HK-2 (cell line): ENCODE results near the gene EGFL8.
"Not testable (repeated sequence)": the region's sequence is repeated elsewhere in the genome, so short reads cannot be mapped to it uniquely, and the experiment has no call there.

Experiments
- DNase-seq: peaks from one replicate; pipeline ENCODE4 v3.0.0-alpha.2; 2018; ENCODE audit not compliant: unreplicated experiment

The EGFL8 gene

DNA sequence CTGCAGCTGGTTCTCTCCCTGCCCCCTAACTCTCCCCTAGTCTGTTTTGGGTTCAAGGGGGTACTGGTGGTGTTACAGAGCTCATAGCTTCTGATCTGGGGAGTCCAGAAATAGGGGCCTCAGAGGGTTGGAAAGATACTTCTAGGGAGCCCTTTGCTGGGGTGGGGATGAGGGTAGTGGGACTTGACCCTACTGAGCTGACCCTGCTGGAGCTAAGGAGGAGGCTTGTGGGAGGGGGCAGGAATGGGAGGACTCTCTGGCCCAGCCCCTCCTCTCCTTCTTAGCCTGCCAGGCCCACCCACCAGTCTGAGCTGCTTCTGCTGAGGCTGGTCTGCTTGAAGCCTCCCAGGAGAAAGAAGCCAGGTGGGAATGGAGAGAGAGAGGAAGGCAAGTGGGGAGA, at the start of gene EGFL8:
EGFL8 (plus strand) TSS at position 301 of the 400 bp plus-strand sequence. CDS start 1,571 bp downstream, outside the sequence.
- no peak for DNase-seq

DNA sequence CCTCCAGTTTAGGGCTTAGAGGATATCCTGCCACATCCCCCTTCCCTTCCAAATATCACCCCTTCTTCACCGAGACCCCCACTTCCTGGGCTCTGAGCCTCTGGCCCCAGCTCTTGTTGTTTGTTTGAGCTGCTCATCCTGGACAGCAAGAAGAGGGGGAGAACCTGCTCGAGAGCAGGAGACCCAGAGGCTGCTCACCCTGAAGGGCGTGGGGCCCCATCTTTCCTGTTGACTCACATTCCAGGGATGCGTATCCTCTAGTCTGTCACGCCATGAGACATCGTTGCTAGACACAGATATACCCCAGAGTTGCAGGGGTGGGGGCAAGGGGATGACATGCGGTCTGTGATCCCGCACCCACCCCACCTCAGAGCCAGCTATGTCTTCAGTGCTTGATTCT, 49.6 kb upstream of the EGFL8 start:
- DNase-seq: no peak

DNA sequence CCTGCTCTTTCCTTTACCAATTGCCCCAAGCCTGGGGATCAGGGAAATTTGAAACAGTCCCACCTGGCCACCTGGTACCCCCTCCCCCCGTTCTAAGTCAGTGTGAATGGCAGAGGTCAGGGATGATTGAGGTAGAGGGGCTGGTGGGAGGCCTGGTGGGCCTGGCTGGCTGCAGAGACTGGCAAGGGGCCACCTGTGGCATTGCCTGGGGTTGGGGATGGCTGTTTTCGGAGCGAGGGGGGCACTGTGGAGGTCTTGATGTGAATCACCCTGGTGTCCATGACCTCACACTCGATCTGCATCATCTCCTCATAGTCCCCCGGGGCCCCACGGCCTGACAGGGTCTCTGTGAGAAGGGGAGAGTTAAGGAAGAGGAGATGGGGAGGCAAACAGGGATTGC, 48.8 kb upstream of the EGFL8 start:
- DNase-seq: no peak

DNA sequence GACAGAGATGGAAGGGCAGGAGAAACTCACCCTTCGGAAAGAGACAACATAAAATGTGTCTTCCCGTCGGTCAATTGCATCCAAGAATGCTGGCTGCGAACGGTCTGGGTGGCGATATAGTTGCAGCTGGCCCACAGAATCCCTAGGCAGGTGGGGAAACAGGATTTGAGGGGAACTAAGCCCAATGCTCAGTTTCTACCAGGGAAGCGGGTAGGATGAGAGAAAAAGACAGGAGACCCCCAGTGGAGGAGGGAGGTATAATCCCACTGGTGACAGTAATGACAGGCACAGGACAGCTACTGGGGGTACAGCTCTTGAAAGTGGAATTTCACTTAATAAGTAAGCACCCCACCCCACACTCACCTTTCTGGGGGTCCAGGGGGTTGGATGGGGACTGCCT, 47.7 kb upstream of the EGFL8 start:
- DNase-seq: no peak

DNA sequence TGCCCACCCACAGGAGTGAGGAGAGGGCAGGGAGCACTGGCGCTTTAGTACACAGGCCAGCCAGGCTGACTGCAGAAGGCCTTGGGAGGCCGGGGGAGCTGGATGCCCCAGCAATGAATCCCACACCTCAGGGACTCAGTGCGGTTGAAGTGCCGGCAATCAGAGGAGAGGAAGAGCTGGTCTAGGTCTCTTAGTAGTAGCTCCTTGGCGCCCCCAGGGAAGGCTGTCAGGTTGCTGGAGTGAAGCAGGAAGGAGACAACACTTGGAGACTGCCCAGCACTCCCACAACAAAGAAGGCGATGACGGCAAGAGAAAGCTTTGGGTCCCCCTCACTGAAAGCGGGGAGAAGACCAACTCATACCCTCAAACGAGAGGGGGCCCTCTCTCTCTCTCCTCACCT, 46.9 kb upstream of the EGFL8 start:
- no peak for DNase-seq

DNA sequence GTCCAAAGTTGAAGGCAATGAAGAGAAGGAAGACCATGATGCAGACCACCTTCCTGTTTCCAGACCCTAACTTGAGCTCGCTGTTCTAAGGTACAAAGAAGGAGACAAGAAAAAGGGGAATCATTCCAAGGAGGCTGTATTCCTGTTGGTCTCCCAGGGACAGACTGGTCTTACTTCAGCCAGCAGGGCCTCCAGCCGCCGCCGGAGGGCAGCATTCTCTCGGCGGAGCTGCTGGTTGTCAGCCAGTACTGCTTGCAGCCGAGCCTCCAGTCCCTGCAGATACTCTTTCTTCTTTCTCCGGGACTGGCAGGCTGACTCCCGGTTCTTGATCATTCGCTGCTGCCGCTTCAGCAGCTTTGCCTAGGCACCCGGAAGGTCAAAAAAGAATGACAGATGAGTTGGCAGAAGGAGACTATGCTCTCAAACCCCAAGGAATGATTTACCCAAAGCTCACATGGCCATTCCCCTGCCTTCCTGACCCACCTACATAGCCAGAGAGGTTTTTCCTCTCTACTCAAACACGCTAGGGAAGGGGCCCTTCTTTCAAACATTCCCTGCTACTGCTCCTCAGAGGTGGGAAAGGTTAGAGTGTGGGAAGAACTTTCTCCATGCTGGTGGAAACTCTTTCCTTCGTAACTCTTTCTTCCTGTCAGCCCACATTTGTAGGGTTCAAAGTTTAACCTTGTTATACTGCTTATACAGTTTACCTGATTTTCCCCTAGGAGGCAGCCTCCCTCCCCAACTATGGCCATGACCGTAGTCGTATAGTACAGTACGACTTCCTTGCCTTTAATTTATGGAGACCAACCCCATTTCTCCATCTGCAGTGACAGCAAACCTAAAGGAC, 45.4 kb upstream of the EGFL8 start:
- peak; percentile 80 for DNase-seq

DNA sequence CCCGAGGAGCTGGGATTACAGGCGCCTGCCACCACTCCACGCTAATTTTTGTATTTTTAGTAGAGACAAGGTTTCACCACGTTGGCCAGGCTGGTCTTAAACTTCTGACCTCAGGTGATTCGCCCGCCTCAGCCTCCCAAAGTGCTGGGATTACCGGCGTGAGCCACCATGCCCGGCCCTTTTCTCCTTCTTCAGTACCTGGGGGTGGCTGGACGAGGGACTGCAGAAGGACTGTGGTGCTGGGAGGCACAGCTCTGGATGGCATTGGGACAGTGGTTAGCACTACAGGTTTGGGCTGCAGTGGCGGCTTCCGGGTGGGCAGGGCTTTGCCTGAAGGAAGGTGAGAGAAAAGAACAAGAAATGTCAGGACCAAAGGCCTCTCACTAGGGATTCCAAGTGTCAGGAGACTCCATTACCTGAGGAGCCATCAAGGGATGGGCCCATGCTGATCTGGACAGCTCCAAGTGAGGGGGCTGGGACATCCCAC, 43.8 kb upstream of the EGFL8 start:
- no peak for DNase-seq

GRCh38 chr6:32123681-32124080, 40.7 kb upstream of the EGFL8 start:
- no peak for DNase-seq

- no peak for DNase-seq
These were observed 37.5 kb upstream of the EGFL8 start for GRCh38 chr6:32126880-32127279.

DNA sequence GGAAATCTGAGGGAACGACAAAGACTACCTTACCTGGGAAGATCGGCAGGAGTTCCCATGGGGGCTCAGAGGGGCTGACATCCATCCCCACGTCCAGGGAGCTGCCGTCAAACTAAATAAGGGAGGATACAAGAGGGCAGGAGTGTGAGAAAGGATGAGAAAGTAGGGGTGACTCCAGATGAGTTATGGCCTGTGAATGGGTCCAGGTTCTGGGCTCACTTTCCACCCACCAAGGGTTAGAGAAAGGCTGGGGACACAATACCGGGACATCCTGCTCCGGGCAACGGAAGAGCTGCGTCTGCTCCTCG, 37.0 kb upstream of the EGFL8 start:
- DNase-seq: no peak

GRCh38 chr6:32127717-32128592, 36.4 kb upstream of the EGFL8 start, which contains the start of gene ATF6B:
ATF6B (minus strand) TSS chr6:32128246; CDS start chr6:32128207, 39 bp downstream.
- DNase-seq: peak; percentile 96

DNA sequence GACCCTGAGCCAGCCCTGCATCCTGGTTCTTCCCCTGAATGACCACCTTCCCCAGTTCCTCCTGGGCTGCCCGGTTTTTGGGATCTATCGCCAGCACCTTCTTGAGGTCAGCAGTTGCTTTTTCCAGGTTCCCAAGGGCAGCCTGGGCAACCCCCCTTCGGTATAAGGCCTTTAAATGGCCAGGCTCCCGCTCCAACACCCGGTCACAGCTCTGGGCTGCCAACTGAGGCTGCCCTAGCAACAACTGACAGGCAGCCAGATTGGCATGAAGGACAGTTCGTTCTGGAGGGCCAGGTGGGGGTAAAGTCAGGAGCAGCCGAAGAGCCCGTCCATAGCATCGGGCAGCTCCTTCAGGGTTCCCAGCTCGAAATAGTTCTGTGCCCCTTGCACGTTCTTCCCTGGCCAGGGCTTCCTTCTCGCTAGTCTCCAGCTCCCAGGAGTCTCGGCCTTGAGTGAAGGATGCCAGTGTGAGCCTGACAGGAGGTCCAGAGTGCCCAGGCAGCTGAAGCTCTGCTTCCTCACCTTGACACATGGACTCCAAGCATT, 35.6 kb upstream of the EGFL8 start:
- no peak for DNase-seq

DNA sequence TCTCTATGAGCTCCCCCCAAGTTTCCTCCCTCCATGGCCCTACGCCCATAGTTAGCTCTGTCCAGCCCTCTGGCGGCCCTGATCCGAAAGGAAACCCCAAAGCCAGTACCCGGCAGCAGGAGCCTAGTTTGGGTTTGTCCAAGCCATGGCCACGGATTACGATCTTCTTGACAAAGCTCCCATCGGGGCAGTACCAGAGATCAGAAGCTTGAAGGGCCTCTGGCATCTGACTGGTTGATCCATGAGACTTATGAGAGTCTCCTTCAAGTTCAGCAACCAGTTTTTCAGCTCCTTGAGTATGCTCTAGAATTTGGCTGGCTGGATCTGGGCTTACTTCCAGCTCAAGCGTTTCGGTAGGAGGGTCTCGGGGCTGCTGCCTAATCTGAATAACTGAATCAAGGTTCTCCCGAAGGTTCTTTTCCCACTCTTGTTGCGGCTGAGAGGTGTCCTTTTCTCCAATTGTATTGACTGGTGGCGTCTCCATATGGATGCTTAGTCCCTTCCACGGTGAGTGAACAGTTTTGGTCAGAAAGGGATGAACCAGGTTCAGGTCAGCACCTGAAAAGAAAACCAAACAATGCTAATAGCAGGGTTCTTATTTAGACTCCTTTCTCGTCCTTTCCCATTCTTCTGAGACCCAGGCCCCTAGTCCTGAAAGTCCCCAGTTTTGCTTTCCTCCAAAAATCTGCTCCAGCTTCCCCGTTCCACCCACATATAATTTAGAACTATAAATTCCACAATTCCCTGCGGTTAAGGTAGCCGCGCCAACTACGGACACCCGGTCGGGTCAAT, 34.9 kb upstream of the EGFL8 start:
- no peak for DNase-seq

DNA sequence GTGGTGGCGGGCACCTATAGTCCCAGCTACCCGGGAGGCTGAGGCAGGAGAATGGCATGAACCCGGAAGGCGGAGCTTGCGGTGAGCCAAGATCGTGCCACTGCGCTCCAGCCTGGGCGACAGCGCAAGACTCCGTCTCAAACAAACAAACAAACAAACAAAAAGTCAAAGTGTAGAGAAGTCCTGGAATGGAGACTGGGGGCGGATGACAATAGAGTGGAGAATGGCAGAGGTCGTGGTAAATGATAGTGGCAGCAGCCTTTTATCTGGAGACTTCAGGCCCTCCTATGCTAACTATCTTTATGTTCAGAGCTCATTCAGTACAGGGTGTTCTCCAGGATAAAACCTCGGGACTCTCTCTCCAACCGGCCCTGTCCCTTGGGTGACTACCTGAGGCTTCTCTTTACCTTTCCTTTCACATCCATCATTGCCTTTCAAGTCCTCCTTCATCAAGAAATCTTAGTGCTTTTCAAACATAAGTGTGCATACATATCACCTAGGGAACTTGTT, 32.9 kb upstream of the EGFL8 start:
- no peak for DNase-seq

GRCh38 chr6:32132110-32132509, 32.3 kb upstream of the EGFL8 start:
- DNase-seq: no peak

DNA sequence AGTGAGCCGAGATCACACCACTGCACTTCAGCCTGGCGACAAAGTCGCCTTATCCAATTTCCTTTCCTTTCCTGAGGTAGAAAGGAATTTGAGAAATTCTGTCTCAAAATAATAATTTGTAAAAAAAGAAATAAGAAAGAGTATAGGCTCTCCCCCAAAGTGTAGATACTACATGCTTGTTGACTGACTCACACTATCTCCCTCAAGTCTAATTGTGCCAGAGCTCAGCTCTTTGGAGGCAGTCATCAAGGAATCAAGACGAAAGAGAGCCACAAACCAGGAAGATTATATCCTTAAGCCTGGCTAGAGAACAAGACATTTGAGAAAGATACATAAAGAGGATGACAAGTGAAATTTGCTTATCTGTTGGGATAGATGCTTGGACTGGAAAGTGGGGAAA, 30.6 kb upstream of the EGFL8 start:
- DNase-seq: no peak

DNA sequence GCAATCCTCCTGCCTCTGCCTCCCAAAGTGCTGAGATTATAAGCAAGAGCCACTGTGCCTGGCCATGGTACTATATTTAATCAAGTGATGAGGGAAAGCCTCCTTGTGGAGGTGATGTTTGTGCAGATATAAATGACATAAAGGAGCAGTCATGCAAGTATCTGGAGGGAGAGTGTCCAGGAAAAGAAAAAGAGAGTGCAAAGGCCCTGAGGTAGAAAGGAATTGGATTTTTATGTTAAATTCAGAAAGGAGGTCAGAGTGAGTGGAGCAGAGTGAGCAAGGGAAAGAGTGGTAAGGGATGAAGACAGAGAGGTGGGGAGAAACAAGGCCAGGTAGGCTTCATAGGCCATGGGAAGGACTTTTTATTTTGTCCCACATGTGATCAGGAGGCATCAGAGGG, 26.9 kb upstream of the EGFL8 start:
- no peak for DNase-seq

- no peak for DNase-seq
These were observed 24.8 kb upstream of the EGFL8 start for GRCh38 chr6:32139590-32139989.

DNA sequence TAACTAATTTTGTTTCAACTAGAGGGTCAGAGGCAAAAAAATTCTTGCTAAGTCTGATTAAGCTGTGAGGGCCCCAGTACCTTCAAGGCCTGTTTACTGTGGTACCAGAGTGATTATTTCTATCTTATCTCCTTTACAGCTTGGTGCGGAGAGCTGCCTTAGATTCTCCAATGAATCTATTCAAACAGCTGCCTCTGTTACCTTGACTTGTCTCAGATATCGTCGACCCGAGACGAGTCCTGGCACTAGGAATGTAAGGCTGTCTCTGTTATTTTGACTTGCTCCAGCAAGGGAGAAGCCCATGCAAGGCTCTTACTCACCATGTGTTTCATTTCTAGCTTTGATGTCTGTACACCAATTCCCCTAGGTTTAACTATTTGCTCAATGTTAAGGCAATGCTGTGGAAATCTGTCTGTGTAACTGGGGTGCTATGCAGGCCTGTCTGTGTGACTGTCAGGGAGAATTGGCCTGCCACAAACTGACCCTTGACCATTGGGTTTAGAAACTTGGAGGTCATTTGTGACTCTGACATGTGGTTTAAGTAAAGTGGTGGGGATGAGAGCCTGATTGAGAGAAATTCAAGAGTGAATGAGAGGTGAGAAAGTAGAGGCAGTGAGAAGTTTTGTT, 23.9 kb upstream of the EGFL8 start:
- DNase-seq: no peak

- not testable (repeated sequence) for DNase-seq
These were observed 20.2 kb upstream of the EGFL8 start for GRCh38 chr6:32144238-32144637.

- DNase-seq: no peak
These were observed 18.1 kb upstream of the EGFL8 start for GRCh38 chr6:32146287-32146686.
